ENCODE results near the gene EMC8.

EMC8 gene

DNA sequence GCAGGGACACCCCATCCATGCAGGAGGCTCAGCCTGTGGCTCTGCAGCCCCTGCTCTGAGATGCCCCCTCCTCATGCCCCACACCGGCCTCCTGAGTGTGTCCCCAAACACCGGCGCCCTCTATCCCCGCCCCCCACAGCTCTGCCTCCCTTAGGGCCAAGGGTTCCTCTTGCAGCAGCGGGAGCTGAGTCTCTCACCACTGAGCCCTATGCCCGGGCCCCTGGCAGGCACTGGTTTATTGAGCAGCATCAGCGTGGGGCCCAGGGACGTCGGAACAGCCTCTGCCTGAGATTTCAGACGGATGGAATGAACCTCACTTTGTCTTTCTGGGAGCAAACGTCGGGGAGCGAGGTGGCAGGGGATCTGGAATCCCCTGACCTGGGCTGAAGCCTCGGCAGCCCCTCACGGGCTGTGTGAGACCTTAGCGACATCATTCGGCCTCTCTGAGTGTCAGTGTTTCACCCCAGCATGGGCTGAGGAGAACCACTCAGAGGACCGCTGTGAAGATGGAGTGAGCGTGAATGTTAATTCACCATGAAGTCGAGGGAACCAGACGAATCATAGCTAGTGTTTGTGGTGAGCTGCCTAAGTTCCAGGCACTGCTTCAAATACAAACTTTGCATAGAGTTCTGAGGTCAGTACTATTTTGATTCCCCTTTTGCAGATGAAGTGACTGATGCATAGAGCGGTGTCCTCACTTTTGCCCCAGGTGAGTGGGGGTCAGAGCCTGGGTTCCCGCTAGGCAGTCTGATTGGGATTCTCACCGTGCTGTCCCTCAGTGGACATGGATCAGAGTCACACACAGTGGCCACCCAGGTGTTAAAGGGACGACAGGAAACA, 43.2 kb downstream of the EMC8 start:
- DNase-seq (ENCODE audit: low spot score), result no peak

DNA sequence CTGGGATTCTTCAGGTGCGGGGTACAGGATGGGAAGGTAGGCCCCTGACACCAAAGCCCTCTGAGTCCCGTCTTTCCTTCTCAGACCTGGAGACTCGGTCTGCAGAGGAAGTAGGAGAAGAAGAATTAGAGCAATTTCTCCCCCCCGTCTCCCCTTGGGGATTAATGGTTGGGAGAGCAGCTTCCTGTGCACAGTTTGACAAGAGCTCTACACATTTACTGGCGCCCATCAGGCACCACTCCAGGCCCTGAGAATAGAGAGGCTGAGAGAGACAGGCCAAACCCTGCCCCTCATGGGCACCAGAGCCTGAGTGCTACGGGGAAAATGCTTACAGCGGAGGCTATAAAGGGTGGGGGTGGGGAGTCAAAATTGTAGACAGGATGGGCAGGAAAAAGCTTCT, 44.9 kb downstream of the EMC8 start:
- no peak for DNase-seq (ENCODE audit: low spot score)

DNA sequence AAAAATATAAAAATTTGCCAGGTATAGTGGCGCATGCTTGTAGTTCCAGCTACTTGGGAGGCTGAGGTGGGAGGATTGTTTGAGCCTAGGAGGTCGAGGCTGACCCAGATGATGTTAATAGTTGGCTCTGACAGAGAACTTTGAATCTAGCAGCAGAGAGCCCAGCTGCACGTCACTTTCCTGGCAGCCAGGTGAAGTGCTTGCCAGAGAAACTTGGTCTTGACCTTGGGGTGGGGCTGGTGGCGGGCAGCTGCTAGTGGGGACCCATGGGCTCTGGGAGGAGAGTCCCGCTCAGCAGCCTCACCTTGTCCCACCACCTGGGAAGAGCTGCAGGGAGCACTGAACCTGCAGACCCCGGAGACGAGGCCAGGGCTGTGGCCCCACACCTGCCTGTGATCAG, 45.4 kb downstream of the EMC8 start:
- no peak for DNase-seq (ENCODE audit: low spot score)

DNA sequence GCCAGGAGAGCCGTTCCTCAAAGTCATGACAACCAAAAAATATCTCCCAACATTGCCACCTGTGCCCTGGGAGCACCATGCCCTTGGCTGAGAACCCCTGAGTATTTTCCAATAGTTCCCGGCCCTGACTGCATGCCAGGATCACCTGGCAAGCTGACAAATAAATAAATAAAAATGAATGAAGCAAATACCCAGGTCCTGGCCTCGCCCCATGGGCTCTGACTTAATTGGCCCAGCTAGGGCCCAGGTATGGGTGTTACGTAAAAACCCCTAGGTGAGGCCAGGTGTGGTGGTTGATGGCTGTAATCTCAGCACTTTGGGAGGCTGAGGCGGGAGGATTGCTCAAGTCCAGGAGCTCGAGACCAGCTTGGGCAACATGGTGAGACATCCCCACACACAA, 45.8 kb downstream of the EMC8 start:
- no peak for DNase-seq (ENCODE audit: low spot score)

DNA sequence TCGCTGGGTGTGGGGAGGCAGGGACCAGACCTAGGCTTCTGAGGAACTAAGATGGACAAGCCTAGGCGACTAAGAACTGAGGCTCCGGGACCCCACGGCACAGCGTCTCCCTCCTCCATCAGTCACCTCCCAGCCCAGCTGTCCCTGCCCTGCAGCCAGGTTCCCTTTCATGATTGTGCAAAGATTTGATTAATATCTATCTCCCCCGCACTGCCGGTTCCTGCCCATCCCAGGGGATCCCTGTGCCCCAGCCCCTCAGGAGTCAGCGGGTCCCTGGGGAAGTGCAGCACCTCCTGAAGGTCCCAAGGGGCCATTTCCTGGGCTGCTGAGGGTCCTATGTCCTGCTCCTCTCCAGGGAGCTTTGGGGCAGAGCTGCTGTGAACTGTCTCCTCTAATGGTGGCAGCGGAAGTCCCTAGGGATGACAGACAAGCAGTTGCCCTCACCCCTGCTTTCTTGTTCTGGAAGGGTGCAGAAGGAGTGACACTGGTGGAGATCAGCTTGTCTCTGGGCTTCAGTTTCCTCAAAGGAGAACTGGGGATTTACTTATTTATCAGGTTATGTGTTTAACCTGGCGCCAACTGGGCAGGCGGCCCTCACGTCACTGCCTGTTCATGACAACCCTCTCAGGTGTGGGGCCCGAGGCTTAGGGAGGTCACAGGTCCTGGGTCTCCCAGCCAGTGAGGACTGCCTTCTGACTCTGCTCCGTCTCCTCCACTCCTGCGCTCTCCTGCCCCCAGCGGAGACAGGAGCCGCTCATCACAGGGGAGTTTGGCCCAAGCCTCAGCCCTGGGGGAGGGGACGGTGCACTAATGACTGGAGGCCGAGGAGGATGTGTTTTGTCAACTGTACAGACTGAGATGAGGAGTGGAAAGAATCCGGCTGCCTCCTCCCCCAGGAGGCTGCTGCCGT, 46.6 kb downstream of the EMC8 start:
- DNase-seq (ENCODE audit: low spot score), result no peak

DNA sequence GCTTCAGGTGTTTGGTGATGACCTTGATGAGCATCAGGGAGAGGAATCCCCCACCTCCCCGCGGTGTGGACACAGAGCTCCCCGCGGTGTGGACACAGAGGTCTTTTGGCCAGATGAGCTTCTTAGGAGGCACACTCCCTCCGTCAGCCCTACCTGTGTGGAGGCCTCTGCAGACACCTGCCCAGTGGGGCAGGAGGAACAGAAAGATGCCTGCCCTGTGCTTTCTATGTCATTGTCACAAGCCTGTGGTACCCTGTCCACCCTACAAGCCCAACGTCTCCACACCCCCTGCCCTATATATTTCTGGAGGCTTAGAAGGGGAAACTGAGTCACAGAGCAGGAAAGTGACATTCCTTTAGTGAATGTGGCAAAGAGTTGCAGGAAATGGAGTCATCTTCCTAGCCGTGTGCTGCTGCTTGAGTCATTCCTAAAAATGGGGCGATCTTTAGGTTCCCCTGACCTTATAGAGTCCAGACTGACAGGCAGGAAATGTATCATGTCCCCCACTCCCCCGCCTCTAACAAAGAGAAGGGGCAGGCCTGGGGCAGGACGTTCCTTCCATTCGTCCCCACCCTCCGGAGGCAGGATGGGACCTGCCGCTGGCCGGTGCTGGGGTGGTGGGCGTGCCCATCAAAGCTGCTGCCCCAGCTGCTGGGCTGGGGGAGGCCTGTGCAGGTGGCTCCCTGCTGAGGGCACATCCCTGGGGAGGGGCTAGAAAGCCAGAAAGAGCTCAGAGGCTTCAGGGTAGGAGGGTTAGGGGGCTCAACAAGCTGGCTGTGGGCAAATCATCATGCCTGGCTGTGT, 47.4 kb downstream of the EMC8 start:
- DNase-seq (ENCODE audit: low spot score), result no peak

DNA sequence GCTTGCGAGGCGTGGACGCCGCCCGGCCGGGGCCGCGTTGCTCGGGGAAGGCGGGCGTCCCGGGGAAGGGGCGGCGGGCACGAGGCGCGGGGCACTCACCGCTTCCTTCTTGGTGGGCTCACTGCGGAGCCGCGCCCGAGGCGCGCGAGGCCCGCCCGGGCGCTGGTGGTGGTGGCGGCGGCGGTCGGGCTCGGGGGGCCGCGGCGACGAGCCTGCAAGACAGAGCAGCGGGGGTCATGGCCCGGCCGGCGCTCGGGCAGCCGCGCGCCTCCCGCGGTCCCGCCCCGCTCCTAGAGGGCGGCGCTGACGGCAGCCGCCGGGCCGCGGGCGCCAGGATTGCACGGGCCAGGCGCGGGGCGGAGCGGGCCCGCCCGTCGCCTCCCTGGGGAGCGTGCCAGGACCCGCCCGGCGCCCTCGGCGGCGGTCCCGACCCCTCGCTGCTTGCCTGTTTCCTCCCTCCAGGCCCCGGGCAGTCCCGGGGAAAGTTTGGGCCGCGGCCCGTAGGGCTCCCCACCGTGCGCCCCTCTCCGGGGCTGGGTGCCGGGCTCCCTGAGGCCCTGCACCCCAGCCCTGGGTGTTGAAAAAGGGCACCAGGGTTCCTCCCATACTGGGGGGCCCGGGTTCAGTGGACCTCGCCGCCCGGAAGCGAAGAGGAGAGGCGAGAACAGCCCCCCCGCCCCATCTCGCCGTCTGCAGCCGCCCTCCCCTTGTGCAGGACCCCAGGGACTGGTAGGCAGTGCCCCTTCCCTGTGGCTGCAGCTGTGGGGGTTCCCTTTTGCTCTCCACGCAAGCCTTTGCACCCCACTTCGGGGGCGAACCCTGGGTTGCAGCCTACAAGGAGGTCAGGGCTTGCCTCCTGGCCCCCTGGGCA, 48.3 kb downstream of the EMC8 start, which contains the start of gene C16orf74:
TSS of gene C16orf74 (minus strand) at position 270 of the 871 bp plus-strand sequence. CDS start 15,879 bp downstream, outside the sequence.
- no peak for DNase-seq (ENCODE audit: low spot score)

DNA sequence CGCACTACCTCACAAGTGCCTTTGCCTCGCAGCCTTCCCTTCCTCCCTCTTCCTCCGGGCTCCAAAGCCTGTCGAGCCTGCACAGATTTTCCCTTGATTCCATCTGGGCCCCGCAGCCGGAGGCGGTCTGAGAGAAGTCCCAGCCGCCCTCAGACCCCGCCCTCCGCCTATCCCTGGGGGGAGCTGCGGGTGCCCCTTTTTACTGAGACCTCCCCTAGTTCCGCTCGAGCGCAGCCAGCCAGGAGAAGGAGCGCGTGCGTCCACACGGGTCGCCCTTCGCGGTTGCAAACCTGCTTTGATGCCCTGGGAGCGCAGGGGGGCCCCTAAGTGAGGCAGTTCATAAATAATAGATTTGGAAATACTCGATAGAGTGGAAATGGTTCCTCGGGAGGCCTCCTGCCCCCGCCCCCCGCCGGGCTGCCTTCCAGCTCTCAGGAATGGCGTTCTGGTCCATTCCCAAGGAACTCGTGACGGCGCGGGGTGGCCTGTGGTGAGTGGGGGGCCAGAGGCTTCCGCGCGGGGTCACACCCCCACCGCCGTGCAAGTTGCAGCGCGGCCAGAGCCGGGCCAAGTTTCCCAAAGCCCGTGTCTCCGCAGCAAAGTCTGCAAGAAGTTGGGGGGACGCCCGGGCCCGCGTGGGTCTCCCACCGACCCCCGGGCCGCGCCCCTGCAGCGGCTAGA, 49.1 kb downstream of the EMC8 start:
- DNase-seq (ENCODE audit: low spot score), result no peak

DNA sequence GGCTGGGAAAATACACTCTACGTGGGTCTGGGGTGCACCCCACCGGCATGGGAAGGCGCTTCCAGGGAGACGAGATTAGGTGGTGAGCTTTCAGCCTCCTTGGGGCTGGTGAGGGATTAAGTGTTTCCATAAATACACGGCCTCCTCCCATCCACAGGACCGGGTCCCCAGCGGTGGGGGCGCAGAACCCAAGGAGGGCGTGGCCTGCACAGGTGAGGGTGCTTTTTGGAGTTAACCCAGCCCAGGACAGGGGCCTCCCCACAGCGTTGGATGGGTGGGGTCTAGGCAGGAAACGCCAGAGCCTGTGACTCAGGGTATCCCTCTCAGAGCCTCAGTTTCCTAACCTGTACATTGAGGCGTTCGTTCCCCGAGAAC, 49.6 kb downstream of the EMC8 start:
- DNase-seq (ENCODE audit: low spot score), result no peak

DNA sequence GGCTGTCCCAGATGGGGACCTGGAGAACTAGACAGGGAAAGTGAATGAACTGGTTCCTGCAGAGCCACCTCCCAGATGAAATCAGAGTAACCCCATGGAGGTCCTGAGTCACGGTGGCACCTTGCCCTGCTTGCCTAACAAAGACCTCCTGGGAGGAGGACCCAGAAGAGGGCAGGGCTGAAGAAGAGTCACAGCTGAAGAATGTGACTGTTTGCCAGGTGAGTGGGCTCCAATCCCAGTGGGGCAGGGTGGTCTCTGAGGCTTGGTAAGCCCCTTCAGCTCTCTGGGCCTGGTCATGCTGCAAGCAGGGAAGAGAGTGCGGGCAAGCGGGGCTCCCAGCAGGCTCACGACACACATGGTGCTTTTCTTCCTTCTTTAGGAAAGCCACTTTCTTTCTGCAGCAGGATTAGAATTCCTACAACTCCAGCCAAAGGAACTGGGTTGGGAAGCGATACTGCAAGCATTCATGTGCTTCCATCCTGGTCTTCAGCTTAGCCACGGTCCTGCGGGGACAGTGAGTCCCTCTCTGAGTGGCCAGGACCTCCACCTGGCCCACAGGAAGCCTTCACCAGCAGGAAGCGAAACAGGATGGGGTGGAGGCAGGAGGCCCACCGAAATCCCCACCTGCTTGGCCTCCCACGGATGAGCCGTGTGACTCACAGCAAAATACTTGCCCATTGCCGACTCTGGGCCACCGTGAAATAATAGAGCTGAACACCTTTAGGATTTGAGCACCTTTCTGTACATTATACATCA, 52.7 kb downstream of the EMC8 start:
- DNase-seq (ENCODE audit: low spot score), result no peak

DNA sequence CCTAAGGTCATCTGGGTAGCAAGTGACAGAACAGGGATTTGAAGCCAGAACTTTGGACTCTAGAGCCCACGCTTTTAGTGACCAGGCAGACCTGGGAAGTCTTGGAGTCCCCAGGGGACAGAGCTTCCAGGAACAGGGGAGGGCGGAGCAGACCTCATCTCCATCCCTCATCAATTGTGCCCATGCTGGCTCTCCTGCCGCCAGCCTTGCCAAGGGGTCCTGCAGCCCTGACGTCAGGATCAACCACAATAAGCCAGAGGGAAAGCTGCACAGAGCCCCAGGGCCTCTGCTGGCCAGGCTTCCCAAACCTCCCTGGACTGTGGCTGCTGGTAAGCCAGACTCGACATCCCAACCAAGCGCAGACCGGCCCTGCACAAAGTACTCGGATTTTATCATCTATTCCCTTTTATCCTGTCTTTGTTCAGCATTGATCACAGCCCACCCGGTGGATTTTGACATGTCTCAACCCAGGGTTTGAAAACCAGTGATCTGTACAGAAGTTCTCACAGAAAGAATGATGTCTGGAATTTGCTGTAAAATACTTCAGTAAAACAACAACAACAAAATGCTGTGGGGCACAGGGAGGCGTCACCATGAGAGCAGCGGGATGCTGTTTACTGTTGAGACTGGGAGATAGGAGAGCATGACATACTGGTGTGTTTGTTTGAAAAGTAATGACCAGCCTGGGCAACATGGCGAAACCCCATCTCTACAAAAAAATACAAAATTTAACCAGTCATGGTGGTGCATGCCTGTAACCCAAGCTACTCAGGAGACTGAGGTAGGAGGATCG, 60.2 kb downstream of the EMC8 start:
- no peak for DNase-seq (ENCODE audit: low spot score)

DNA sequence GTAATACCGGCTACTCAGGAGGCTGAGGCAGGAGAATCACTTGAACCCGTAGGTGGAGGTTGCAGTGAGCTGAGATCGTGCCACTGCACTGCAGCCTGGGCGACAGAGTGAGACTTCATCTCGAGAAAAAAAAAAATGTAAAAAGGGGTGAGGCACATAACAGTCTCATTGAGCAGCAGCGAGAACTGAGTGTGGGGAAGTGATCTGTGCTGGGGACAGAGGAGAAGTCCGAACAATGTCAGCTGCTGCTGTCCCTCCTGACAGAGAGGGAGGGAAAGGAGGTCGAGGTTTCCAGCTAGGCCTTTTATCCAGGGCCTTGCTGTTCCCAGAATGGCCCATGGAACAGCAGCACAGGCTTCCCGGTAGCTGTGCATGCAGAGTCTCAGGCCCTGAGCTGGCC, 62.4 kb downstream of the EMC8 start:
- DNase-seq (ENCODE audit: low spot score), result no peak

DNA sequence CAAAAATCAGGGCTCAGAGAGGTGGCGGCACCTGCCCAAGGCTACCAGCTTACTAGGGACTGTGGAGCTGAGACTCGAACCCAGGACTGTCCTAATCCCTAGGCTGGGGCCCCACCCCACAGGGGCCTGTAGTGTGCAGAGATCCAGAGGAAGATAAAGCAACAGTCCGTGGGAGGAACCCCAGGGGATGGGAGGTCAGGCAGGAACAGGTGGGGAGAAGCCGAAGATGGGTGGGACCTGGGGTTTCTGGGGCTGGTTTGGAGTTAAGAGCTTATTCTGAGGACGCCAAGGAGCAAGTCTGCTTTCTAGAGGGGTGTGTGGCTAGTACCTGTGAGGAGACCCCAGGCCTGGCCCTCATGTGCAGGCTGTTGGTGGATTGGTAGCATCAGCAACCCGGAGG, 63.4 kb downstream of the EMC8 start:
- DNase-seq (ENCODE audit: low spot score), result no peak

DNA sequence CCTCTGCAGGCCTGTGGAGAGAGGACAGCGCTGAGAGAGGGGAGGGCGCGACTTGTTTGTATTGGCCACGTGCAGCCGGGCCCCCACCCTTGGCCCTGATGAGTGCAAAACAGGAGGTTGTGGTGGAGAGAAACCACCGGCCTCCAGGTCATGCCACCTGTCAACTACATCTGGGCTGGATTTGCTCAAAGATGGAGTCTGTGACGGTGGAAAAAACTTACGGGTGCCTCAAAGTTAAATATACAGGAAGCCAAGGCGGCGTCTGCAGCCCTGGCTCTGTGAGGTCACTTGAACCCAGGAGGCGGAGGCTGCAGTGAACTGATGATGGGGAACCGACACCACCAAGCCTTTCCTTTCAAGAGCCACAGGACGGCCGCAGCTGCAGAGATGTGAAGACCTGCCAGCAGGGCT, 64.1 kb downstream of the EMC8 start:
- DNase-seq (ENCODE audit: low spot score), result peak; percentile 65

DNA sequence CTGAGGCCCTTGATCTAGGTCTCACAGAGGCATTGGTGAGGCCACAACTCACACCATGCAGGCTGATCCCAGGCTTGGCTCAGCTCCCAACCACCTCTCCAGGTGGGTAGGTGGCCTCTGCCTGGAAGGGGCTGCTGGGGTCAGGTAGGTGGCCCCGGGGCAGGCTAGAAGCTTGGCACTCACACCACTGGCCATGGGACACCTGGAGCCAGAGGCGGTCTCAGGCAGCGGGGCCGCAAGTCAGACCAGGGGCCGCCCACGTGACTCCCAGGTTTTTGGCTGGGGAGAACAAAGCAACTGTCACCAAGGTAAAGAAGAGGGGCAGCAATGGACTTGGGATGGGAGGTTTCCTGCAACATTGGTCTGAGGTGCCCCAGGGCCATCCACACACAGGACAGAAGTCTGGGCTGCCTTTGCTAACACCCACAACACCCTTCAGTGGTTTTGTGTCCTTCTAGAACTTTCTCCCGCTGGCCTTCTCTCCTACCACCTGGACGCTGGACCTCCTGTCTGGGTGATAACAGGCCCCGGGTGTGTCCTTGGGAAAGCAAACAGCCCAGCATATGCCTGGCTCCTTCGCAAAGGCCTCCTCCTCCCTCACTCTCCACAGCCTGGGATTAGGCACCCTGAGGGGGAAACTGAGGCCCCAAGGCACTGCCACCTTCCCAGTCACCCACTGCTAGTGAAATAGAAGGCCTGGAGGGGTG, 64.9 kb downstream of the EMC8 start:
- no peak for DNase-seq (ENCODE audit: low spot score)

DNA sequence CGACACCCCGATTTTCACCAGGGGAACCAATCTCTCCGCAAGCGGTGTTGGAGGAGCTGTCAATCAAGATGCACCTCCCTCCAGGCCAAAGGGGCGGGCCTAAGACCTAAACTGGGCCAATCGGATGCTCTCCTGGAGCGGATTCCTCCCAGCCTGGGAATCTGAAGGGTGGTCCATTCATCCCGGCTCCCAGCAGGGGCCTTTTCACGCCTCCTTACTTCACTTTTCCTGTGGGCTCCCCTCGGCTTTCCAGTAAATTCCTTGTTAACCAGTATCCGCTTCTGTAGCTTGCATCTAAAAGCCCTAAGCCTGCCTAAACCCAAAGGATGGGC, 65.5 kb downstream of the EMC8 start:
- no peak for DNase-seq (ENCODE audit: low spot score)

DNA sequence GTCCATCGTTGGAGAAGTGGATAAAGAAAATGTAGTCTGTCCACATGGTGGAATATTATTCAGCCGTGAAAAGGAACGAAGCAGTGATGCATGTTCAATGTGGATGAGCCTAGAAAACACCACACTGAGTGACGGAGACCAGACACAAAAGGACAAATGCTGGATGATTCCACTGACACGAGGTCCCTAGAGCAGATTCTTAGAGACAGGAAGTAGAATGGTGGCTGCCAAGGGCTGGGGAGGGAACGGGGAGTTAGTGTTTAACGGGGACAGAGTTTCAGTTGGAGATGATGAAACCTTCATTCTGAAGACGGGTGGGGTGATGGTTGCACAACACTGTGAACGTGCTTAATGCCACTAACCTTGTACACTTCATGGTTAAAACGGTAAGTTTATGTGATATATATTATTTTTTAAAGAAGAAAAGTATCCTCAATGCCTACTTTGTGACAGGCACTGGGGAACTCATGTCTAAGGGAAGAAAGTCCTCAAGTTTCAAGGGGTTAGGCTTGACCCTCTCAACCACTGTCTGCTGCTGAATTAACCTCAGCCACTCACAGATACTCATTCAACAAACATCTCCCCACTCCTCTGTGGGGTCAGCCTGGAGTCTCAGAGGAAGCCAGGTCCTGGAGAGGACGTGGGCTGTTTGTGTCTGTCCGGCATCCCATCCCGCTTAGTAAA, 66.0 kb downstream of the EMC8 start:
- no peak for DNase-seq (ENCODE audit: low spot score)

DNA sequence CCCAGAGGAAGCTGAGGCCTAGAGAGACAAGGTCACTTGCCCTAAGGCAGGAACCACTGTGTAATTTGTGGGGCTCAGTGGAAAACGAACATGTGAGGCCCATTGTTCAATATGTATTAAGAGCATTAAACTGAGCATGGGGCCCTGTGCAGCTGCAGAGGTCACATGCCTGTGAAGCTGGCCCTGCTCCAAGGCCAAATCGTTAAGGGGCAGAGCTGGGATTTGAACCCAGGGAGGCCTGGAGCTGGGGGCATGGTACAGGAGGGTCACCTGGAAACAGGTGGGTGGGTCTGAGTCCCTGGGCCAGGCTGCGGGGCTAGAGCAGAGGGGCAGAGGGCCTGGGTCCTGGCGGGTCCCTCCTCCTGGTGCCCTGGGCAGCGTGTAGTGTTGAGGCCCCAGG, 68.2 kb downstream of the EMC8 start:
- no peak for DNase-seq (ENCODE audit: low spot score)
